NCI-H526 treated with DMSO at 0.1 percent for 48 hours (cell line): Measurements from ENCODE around the gene KIAA1671.
"Not testable (repeated sequence)": the region's sequence is repeated elsewhere in the genome, so short reads cannot be mapped to it uniquely, and the experiment has no call there.

Experiments used
- DNase-seq: peaks from one replicate; lab custom pipeline; 2025; lab: John Stamatoyannopoulos, UW

The KIAA1671 gene

DNA sequence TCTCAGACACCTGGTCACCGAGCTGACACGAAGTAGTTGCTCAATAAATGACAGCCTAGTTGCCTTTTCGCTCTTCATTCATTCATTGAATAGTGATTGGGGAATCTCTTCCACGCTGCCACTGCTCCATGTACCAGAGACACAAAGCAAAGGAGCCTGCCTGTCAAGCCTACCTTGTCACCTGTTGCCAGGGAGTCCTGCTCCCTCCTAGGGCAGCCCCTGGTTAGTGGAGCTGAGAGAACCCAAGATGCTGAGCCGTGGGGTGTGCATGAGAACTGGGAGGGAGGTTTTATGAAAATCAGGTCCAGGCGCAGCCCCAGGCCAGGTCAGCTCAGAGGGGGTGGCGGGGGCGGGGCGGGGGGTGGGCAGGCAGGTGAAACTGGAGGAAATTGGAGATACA lies 285.5 kb downstream of the KIAA1671 start:
- DNase-seq: not testable (repeated sequence)
